ACC112 (cell line): ENCODE results near the gene PRCD.

Experiments
- H2AFZ ChIP-seq: fragments of 200-600 bp; sonication (generic); one replicate; pipeline ENCODE4 v1.6.0; 2017; ENCODE audit warnings: antibody characterized with exemption, low read length; ENCODE audit not compliant: unreplicated experiment
- H3K27ac ChIP-seq: fragments of 200-600 bp; sonication (generic); 2 replicates; pipeline ENCODE4 v1.5.1; 2014; ENCODE audit warnings: low read depth, mild to moderate bottlenecking, antibody characterized with exemption, low read length, moderate library complexity
- H3K27me3 ChIP-seq: fragments of 200-600 bp; sonication (generic); 2 replicates; pipeline ENCODE4 v1.6.1; 2014; ENCODE audit warnings: mild to moderate bottlenecking, antibody characterized with exemption, low read length, moderate library complexity, mixed read lengths; ENCODE audit not compliant: insufficient read depth
- H3K36me3 ChIP-seq: fragments of 200-600 bp; sonication (generic); 2 replicates; pipeline ENCODE4 v1.6.1; 2016; ENCODE audit warnings: mild to moderate bottlenecking, antibody characterized with exemption, low read length, moderate library complexity, mixed read lengths; ENCODE audit not compliant: insufficient read depth
- H3K4me1 ChIP-seq: fragments of 200-600 bp; sonication (generic); one replicate; pipeline ENCODE4 v1.6.1; 2016; ENCODE audit warnings: low read length, mixed read lengths; ENCODE audit not compliant: insufficient read depth, unreplicated experiment, control insufficient read depth
- H3K4me3 ChIP-seq: fragments of 200-600 bp; sonication (generic); 2 replicates; pipeline ENCODE4 v1.5.1; 2014; ENCODE audit warnings: mild to moderate bottlenecking, low read depth, low read length
- H3K79me2 ChIP-seq: fragments of 200-600 bp; sonication (generic); one replicate; pipeline ENCODE4 v1.6.0; 2016; ENCODE audit warnings: low read length; ENCODE audit not compliant: control insufficient read depth, unreplicated experiment, insufficient read depth

The PRCD gene

GRCh38 chr17:76593384-76593826 is 53.6 kb downstream of the PRCD start:
- Histone ChIP-seq H2AFZ (no peak overlapping the region), H3K36me3 (no peaks in the 10 kb centered on the region), H3K27me3 (no peaks in the 10 kb centered on the region), H3K4me1 (peaks cover 9% of the 10 kb centered on the region), H3K27ac (no peak overlapping the region), H3K4me3 (no peak overlapping the region), H3K79me2 (no peaks in the 10 kb centered on the region)

- peaks cover 9% of the 10 kb centered on the region for H3K4me1 ChIP-seq
- no peaks in the 10 kb centered on the region for H3K36me3 ChIP-seq
- no peak overlapping the region for H3K4me3 ChIP-seq
- no peaks in the 10 kb centered on the region for H3K79me2 ChIP-seq
- no peak overlapping the region for H3K27ac ChIP-seq
- H2AFZ ChIP-seq: no peak overlapping the region
- H3K27me3 ChIP-seq: no peaks in the 10 kb centered on the region
These were observed 54.1 kb downstream of the PRCD start for GRCh38 chr17:76593959-76594358.

- Histone ChIP-seq H3K79me2 (no peaks in the 10 kb centered on the region), H2AFZ (no peak overlapping the region)
These were observed 54.8 kb downstream of the PRCD start for GRCh38 chr17:76594690-76595089.

More at GRCh38 chr17:76594690-76595089, 54.8 kb downstream of the PRCD start:
- Histone ChIP-seq H3K4me1 (peaks cover 9% of the 10 kb centered on the region), H3K36me3 (no peaks in the 10 kb centered on the region), H3K27ac (no peak overlapping the region), H3K4me3 (no peak overlapping the region), H3K27me3 (no peaks in the 10 kb centered on the region)
